Bone marrow (tissue), 2 donors: ENCODE data around the gene RPUSD1.
"Not testable (repeated sequence)": the region's sequence is repeated elsewhere in the genome, so short reads cannot be mapped to it uniquely, and the experiment has no call there.

Experiments used
- DNase-seq, 2 donors: peaks; one replicate each; lab custom pipeline; 2025; lab: John Stamatoyannopoulos, UW

The RPUSD1 gene

DNA sequence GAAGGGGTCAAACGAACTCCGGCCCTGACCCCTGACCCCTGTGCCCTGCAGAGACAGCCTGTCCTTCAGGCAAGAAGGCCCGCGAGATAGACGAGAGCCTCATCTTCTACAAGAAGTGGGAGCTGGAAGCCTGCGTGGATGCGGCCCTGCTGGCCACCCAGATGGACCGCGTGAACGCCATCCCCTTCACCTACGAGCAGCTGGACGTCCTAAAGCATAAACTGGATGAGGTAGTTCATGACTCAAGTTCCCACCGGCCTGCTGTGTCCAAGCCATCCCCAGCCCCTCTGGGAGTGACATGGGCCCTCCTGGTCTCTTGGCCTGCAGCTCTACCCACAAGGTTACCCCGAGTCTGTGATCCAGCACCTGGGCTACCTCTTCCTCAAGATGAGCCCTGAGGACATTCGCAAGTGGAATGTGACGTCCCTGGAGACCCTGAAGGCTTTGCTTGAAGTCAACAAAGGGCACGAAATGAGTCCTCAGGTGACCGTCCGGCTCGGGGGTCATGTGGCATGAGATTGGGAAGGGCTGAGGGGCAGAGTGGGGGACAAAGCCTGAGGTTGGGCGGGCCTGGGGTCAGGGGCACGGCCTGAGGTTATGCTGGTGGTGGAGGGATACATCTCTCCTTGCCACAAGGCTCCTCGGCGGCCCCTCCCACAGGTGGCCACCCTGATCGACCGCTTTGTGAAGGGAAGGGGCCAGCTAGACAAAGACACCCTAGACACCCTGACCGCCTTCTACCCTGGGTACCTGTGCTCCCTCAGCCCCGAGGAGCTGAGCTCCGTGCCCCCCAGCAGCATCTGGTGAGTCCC is 22.0 kb downstream of the RPUSD1 start:
- DNase-seq: no peak

DNA sequence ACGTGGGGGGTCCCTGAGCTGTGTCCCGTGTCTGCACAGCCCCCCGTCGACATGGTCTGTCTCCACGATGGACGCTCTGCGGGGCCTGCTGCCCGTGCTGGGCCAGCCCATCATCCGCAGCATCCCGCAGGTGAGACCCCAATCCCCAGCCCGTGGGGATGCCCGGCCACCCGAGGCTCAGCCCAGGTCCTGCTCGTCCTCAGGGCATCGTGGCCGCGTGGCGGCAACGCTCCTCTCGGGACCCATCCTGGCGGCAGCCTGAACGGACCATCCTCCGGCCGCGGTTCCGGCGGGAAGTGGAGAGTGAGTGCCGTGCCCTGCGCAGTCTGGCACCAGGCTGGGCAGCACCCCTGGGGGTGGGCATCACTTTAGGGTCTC is 22.7 kb downstream of the RPUSD1 start:
- DNase-seq: no peak

DNA sequence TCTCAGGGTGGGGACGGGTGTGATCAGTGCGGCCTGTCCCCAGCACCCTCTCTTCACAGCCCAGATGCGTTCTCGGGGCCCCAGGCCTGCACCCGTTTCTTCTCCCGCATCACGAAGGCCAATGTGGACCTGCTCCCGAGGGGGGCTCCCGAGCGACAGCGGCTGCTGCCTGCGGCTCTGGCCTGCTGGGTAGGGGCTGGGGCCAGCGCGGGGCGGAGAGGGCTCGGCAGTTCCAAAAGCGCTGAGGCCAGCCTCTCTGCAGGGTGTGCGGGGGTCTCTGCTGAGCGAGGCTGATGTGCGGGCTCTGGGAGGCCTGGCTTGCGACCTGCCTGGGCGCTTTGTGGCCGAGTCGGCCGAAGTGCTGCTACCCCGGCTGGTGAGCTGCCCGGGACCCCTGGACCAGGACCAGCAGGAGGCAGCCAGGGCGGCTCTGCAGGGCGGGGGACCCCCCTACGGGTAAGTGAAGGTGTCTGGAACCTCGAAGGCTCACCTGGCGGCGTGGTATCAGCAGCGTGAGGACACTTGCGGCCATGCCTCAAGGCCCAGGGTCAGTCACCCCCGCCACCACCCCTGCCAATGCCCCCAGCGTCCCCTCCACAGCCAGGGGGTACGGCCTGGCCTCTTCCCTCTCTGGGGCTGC is 23.2 kb downstream of the RPUSD1 start:
- DNase-seq: no peak

DNA sequence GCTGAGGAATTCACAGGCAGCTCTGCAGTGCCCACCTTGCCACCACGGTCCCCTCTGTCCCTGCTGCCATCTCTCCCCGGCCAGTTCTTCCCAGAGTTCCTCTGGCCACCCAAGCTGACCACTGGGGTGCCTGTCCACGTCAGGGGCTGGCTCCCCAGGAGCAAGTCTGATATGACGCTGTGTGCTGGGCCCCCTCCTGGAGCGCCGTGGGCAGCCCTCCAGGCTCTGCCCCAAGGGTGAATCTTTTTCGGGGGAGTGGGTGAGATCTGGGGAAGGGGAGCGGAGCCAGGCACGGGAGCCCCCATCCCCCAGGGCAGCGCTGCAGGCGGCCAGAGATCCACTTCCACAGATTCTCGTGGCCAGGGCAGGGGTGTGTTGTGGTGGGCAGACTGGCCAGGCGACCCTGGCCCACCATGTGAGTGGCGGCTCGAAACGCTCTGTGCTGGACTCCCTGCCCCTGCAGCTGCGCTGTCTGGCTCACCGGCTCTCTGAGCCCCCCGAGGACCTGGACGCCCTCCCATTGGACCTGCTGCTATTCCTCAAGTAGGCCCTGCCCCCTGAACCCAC is 23.9 kb downstream of the RPUSD1 start:
- no peak for DNase-seq

DNA sequence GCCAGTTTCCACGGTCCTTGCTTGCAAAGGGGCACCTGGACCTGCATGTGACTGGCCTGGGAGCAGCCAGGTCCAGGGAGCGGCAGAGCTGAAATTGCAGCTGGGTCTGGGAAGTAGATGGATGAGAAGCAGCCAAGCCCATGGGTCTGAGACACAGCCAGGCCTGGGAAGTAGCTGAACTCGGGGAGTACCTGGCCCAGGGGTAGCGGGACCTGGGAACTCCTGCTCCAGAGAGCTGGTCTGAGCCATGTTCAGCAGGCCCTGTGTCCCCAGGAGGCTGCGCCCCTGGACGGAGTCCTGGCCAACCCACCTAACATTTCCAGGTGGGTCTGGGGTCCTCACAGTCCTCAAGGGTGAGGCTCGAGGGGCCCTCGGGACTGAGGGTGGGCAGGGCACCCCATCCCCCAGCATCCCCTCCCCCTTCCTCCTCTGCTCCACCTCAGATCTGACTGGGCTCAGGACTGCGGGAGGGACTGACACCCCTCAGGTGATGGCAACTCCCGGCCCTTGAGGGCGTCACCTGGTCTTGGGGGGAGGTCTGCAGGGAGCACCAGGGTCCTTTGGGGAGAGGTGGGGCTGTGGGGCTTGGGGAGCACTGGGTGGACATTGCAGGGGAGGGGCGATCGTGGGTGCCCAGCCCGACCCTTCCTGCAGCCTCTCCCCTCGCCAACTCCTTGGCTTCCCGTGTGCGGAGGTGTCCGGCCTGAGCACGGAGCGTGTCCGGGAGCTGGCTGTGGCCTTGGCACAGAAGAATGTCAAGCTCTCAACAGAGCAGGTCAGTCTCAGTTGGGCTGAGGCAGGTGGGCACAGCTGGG is 24.6 kb downstream of the RPUSD1 start:
- DNase-seq: no peak

DNA sequence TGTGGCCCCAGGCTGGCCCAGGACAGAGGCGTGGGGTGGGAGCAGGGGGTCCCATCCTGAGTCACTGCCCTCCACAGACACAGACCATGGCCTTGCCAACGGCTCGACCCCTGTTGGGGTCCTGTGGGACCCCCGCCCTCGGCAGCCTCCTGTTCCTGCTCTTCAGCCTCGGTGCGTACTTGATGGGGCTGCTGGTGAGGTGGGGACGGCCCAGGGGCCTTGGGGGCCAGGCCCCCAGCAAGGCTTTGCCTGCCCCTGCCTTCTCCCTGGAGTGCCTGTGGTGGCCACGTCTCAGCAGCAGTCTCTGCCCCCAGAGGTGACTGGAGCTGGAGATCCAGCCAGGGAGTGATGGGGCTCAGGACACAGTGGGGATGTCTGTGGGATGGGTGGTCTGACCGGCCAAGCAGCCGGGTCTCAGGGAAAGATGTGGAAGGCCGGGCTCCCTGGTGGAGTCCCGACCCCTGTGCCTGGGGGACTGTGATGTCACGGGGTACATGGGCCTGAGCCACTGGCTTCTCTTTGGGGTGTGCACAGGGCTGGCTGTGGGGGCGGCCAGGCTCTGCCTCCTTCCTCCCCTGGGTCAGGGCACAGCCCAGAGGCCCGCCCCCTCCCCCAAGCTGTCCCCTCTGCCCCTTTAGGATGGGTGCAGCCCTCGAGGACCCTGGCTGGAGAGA is 25.4 kb downstream of the RPUSD1 start:
- DNase-seq: no peak

DNA sequence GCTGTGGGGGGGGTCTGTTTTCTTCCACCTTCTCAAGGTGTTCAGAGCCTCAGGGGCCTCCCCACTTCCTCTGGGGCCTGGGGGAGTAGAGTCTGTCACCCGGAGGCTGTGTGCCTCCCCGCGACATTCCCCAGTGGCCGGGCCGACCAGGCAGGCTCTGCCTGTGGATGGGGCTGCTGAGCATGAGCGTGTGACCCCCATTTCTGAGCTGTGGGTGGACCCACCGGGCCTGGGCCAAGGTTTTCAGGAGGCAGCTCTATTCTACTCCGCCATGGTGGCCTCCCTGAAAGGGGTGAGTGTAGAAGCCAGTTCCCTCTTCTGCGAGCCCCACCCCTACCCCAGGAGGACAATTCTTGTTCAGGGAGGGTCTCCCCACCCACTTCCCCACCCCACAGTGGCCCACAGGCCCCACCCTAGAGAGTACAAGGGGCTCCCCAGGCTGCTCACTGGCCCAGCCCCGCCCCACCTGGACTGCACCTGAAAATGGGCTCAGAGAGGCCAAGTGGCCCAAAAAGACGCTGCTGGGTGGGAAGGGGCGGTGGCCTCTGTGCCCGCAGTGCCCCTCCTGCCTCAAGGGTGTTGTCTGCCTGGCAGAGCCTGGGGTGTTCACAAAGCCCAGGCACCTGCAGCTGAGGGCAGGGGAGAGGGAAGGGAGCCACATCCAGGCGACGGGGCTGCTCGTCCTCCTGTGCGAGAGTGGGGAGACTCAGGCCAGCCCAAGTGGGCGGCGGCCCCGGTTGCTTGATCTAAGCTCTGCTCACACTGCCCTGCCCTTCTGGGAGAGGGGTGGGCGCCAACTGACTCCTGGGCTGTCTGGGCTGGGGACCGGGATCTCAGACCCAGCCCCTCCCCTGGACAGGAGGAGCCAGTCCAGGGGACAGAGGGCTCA is 26.3 kb downstream of the RPUSD1 start:
- no peak for DNase-seq

DNA sequence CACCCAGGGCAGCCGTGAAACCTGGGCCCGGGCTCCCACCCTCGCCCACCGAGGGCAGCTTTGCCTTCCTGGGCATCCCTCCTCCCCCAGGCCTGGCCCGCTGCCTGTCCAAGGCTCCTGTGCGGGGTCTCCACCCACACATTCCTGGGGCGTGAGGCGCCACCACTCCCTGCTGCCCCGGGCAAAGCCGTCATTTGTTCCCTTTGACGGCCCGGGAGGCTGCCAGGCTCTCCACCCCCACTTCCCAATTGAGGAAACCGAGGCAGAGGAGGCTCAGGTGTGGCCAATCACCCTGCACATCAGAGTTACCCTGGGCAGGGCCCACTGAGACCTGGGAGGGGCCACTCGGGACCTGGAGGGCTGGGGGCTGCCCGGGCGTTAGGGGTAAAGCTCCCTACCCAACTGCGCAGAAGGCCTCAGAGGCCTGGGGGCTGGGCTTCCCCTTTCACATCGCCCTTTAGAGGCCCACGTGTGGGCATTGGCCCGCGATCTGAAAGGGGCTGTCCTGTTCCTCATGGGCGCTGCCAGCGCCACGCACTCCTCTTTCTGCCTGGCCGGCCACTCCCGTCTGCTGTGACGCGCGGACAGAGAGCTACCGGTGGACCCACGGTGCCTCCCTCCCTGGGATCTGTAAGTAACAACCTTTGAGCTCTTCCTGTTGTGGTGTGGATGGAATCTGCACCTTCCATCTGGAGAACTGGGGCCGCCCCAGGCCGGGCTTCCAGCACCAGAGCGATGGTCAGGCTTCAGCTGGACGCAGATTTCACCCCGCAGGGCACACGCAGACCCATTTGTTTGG is 27.4 kb downstream of the RPUSD1 start, which contains the start of gene MSLN:
Gene MSLN (plus strand): TSS at position 190 of the 799 bp plus-strand sequence. CDS start 1,947 bp downstream, outside the sequence.
- DNase-seq: no peak

DNA sequence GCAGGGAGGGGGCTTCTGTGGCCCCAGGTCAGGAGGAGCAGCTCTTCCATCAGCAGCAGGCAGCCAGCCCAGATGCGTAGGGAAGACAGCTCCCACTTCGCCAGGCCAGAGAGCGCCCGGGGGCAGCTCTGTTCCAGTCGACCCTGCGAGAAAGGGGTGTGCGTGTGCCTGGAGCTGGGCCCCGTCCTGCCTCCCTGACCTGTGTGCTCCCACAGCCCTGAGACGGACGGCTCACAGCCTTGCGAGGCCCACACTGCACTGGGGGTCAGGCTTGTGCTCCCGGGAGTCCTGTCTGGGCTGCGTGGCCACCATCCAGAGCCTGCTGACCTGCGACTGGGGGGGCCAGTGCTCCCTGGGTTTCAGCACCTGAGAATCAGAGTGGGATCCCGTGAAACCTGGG is 28.1 kb downstream of the RPUSD1 start:
- no peak for DNase-seq

DNA sequence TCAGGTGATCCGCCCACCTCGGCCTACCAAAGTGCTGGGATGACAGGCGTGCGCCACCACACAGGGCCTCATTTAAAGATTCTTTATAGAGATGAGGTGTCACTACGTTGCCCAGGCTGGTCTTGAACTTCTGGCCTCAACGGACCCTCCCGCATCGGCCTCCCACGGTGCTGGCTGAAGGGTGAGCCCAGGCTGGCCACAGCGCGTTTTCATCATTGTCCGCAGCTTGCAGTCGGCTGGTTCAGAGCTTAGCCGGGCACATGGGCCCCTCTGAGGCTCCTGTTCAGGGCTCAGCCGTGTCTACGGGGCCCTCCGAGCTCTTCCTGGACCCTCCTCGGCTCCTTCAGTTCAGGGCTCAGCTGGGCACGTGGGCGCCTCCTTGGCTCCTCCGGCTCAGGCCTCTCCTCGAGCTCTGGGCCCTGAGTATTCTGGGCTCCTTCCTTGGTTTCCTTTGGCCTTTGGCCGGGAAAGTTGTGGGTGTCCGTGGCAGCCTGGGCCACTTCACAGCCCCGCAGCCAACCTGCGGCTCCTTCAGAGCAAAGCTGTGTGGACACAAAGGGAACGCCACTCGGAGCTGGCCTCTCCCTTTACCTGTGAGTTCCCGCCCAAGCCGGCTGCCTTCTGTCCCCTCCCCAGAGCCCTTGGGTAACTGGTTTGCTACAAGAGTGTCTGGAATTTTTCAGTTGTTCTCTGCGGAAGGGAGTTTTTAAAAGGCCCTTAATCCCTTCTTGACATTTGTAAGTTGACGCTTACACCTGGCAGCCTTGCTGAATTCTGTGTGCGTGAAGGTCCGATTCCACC is 28.9 kb downstream of the RPUSD1 start:
- DNase-seq: no peak

DNA sequence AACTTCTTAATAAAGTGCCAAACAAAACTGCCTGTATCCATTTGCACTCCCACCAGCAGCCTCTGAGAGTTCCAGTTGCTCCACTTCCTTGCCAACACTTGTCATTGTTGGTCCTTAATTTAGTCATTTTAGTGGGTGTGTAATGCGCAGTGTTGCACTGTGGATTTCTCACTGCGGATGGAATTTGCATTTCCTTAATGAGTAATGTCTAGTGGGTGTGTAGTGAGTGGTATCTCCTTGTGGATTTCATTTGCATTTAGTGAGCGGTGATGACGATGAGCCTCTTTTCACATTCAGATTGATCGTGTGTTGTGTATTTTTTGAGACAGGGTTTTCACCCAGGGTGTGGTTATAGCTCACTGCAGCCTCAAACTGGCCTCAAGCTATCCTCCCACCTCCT is 31.8 kb downstream of the RPUSD1 start:
- no peak for DNase-seq

DNA sequence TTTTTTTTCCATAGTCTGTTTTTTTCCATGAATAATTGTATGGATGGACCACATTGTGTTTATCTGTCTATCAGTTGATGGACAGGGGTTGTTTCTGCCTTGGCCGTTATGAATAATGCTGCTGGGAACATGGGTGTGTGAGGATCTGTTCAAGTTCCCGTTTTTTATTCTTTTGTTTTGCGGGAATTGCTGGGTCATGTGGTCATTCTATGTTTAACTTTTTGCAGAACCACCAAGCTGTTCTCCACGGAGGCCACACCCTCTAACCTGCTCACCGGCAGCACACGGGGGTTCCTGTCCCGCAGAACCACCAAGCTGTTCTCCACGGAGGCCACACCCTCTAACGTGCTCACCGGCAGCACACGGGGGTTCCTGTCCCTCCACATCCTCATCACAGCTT is 33.5 kb downstream of the RPUSD1 start:
- DNase-seq: no peak

DNA sequence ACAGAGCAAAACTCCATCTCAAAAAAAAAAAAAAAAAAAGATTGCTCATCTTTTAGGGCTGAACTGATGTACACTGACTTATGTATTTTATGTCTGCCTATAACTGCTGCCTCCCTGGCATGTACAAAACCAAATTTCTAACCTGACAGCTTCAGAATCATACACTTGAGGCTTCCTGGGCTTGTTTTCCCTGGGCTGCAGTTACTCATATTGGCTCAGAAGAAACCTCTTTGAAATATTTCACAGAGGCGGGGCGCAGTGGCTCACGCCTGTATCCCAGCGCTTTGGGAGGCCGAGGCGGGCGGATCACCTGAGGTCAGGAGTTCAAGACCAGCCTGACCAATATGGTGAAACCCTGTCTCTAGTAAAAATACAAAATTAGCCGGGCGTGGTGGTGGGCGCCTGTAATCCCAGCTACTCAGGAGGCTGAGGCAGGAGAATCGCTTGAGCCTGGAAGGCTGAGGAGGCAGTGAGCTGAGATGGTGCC is 34.0 kb downstream of the RPUSD1 start:
- not testable (repeated sequence) for DNase-seq

DNA sequence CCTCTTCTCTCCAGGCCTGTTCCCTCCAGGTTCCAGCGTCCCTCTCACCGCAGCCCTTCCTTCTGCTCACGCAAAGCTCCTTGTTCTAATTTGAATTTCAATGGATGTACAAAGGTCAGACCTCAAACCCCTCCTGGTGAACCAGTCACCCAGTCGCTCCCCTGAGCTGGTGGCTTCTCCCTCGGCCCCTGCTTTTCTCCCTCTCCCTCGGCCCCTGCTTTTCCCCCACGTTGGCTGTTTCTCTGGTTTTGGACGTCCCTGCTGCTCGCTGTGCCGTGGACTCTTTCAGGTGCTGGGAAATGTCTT is 36.2 kb downstream of the RPUSD1 start:
- DNase-seq: no peak

DNA sequence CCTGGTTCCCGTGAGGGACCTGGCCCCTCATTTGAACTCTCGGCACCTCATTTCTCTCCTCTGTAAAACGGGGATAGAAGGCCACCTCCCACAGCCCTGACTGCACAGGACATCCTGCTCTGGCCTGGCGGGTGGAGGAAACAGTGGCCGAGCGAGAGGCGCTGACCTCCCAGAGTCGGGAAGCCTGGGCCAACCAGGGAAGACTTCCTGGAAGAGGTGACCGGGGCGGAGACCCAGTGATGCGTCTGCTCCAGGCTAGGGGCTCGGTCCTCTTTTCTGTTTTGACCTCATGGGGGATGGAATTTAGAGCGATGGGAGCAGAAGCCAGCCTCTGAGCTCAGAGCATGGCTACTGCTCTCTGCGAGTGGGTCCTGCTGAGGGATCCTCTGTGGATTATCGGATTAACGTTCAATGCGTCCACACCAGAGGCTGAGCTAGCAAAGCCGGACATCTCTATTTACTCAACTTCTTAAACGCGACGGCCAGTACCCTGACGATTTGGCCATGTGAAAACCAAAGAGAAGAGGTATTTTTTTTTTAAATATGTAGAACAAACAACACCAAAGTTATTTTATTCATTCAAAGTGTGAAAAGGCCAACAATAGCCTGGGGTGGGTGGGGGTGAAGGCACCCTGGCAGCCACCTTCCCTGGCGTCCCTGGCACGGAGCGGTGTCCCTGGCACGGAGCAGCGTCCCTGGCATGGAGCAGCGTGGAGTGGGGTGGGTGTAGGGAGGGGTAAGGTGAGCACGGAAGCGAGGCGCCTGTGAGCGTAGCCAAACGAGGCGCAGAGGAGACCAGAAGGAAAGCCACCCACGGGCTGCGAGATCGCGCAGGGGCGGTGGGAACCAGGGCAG is 36.8 kb downstream of the RPUSD1 start:
- no peak for DNase-seq

DNA sequence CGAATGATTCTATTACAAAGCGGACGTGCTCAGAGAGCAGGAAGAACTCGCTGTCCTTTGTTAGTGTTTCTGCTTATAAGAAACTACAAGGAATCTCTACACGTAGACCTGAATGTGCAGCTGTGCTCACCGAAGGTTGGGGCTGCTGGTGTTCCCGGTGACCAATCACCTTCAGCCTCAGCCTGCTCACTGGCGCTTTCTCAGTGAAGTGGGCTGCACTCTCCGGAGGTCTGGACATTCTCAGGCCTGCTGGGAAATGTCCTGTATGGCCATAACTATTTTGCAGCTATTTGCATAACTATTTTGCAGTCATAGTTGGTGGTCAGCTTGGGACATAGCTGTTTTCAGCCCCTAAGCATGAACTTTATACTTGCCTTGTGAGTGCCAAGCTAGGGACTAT is 37.7 kb downstream of the RPUSD1 start:
- DNase-seq: no peak

DNA sequence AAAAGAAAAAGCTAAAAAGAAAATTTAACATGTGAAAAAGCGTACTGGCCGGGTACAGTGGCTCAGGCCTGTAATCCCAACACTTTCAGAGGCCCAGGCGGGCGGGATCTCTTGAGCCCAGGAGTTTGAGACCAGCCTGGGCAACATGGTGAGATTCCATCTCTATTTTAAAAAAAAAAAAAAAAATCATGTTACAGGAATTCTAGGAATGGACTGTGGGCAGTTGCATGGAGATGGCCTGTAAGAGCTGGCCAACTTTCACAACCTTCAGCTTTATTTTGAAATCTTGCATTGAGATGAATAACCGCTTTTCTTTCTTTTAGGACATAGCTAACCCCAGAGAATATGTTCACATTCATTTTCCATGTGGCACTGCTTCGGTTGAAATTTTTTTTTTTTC is 39.2 kb downstream of the RPUSD1 start:
- DNase-seq: no peak
